ENCODE results near the gene LNP1.

DNA sequence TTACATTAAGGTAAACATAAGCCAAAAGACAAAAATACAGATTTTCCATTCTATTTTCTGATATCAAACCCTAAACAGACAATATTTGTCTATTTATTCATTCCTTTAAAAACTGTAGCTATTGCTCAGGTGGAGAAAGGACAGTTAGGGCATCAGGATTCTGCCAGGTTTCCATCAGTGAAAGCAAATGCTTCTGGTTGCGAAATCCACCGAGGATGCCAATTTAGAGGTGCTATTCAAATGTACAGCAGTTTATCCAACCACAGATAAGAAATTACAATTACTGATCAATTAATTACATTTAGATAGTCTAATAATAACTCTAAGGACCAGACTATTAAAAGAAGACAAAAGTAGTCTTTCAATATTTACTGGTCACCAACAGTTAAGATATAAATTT is 4.4 kb upstream of the LNP1 start:
- no peak for TF ChIP-seq POLR2A (IDR thresholded peaks at IDR 0.05; ENCODE audit: low read length)
- no peak for TF ChIP-seq GATA1 (IDR thresholded peaks at IDR 0.05; ENCODE audit: low read depth, low read length)

All from erythroblast (primary cell).